Smooth muscle cell of the brain vasculature (primary cell): Measurements from ENCODE around the gene SLX9.

Experiments
- DNase-seq: peaks from one replicate; pipeline ENCODE4 v3.0.0-alpha.2; 2012; ENCODE audit warnings: low read depth, low spot score

The SLX9 gene, protein sequence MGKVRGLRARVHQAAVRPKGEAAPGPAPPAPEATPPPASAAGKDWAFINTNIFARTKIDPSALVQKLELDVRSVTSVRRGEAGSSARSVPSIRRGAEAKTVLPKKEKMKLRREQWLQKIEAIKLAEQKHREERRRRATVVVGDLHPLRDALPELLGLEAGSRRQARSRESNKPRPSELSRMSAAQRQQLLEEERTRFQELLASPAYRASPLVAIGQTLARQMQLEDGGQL

DNA sequence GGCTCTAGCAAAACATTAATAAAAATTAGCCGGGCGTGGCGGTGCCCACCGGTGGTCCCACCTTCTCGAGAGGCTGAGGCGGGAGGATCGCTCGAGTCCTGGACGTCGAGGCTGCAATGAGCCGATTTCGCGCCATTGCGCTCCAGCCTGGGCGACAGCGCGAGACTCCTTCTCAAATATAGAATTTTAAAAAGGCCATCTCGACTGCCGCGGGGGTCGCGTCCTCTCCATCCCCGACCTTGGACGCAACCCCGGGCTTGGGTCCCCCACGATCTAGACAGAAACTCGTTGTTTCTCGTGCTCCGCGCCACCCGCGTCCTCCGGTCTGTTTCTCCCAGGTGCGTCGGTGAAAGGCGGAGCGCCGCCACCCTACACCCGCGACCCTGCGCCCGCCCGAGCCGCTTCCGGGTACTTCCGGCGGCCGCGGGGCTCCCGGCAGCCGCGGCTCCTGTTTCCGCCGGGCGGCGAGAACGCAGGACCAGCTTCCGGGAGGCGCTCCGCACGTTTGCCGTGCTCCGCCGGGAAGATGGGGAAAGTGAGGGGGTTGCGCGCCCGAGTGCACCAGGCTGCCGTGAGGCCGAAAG is at the start of gene SLX9:
SLX9 (plus strand) TSS at position 498 of the 584 bp plus-strand sequence; CDS start at position 527, 29 bp downstream.
- DNase-seq: peak; percentile 26

DNA sequence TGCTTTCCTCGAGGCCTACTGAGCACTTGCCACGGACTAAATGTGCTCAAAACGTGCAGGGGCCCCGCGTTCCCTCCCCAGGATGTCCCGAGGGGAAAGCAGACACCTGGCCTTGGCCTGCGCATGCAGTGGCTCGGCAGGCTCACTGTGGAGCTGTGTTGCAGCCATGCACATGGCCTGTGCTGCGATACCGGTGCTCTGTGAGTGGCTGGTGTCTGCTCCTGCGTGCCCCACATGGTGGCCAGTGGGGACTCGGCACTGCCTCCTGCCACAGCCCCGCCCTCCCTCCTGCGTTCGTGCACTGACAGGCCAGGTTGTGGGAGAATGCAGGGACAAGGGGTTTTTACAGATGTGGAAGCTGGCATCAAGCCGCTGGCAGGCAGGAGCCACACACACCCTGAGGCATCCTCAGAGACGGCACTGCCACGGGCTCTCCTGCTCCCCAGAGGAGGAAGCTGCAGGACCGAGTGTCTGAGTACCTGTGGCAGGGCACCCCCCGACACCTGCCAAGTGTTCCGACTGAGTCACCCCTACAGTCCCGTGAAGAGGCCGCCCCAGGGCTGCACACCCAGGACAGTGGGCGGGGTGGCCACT is 49.4 kb upstream of the SLX9 start:
- no peak for DNase-seq

DNA sequence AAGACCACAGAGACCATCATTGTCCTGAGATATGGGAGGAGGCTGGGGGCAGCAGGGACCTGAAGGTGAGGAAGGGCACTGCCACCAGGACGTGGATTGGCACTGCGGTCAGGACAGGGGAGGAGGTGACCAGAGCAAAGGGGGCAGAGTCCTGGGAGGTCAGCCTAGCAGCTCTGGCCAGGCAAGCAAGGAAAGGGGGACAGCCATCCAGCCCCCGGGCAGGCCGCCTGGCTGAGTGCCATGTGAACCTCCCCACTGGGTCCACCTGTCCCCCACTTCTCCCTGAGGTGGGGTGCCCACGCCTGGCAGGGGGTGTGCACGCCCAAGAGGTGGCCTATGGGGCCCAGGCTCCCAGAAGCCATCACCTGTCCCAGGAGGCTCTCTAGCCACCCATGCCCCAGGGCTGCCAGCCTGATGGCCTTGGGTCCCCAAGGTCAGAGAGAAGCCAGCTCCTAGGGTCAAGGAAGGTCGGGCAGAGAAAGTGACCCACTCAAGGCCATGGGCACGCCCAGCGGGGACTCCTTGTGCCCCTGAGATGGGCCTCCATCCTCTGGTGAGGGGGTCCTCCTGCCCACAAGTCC is 48.8 kb upstream of the SLX9 start:
- no peak for DNase-seq

DNA sequence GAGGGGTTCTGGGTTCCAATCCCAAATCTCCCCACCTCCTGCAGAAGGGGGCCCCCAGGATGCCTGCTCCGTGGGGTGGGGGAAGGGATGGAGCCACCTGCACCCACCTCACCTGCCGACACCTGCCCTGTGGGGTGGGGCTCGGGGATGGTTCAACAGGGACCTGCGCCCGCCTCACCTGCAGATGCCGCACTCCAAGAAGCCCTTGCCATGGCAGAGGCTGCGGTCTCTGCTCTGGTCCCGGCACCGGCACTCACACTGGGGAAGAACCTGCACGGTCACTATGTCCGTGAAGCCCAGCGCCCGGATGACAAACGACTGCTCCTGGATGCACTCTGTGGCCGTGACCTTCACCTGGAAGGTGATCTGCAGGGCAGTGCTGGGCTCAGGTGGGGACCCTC is 48.2 kb upstream of the SLX9 start:
- no peak for DNase-seq

DNA sequence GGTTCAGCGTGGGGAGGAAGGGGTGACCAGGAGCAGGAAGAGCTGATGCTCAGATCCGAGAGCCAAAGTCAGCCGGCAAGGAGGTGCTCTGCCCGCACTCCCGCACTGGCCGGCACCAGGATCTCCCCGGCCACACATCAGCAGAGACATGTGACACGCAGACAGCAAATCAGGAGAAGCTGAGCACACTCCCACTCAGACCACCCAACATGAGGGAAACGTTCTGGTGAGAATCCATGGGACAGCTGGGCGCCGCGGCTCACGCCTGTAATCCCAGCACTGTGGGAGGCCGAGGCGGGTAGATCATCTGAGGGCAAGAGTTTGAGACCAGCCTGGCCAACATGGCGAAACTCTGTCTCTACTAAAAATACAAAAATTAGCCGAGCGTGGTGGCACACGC is 47.7 kb upstream of the SLX9 start:
- no peak for DNase-seq

DNA sequence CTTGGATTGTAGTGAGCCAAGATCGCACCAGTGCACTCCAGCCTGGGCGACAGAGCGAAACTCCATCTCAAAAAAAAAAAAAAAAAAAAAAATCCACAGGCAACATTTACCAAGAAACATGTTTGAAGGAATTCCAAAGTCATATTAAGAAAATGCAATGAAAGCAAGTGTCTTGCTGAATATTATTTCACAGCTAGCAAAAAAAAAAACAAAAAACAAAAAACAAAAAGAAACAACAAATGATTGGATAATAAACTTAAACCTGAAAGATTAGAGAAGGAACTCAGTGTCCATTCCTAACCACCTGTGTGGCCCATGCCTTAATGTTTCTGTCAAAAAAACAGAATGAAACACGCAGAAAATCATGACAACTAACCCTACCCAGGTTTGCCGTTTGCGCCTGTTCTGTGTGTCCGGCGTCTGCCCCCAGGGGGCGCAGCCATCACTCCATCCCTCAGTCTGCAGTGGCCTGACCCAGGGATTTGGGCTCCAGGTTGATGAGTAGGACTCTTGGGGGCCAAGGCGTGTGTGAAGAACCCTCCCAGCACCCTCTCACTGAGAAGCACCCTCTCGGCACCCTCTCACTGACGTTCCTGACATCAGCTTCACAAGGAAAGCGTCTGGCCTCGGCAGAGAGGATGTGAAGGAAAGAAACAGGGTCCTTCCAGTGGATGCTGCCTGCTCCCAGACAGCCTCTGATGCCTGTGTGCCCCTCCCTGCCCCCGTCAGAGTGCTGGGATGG is 47.1 kb upstream of the SLX9 start:
- DNase-seq: no peak

DNA sequence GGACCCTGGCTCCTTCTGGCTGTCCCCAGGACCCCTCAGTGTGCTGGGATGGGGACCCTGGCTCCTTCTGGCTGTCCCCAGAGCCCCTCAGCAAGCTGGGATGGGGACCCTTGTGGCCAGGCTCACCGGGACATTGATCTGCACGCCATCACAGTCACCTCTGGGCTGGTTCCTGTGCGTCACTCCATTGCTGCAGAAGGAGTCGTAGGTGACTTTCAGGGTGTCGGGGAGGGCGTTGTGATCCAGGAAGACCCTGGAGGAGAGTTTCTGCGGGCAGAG is 46.6 kb upstream of the SLX9 start:
- DNase-seq: no peak

DNA sequence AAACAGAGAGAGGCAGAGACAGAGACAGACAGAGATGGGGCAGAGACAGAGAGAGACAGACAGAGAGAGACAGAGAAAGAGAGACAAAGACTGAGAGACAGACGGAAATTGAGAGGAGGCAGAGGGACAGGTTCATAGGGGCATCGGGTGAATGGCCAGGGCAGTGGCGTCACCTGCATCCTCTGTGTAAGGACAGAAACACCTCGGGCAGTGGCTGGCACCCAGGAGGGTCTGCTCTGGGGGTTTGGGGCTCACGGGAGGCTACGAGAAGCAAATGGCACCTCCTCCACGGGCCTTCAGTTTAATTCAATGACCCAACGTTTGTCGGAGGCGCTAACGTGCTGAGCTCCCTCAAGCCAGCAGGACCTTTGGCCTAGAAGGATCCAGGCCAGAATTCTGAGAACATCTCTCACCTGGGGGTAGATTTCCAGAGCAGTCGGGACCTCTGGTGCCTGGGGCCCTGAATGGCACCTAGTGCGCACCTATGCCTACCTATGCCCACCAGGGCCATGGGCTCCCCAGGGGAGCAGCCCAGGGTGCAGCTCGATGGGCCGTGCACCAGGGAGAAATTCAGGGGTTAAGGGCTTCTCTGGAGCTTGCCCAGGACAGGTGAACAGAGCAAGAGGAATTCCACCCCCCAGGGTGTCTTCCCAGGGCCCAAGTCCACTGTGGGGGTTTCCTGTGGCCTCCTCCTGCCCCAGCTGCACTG is 45.7 kb upstream of the SLX9 start:
- DNase-seq: no peak

DNA sequence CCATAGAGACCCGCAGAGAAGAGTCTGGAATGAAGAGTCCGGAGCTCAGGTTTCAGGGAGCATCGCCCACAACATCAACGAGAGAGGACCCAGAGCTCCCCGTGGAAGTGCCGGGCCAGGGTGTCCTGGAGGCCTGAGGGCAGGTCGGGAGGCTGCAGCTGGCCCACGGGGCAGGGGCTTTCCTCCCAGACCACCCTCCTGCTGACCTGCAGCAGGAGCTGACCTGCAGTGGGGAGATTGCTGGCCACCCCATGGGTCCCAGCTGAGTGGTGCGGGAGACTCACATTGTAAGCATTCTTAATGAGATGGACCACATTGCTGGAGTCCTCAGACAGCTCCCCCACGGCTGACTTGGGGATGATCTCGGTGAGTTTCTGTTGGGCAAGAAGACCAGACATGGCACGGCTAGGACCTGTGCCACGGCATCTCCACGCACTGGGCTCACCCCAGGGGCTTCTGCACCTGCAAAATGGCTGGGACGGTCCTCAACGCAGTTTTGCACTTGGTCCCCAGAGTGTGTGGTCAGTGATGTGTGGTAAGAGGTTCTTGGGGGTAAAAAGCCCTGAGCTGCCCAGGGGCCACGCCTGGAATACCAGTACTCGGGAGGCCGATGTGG is 45.0 kb upstream of the SLX9 start:
- no peak for DNase-seq

DNA sequence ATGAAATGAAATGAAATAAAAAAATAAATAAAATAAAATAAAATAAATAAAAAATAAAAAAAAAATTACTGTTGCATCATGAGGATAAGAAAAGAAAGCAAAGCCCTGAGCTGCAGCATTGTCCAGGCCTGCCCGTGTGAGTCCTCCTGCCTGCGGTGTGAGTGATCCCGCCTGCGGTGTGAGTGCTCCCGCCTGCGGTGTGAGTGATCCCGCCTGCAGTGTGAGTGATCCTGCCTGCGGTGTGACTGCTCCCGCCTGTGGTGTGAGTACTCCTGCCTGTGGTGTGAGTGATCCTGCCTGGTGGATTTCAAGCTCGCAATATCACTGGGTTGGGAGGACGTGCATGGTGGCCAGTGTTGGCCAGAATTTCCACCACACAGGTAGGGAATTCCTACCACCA is 44.0 kb upstream of the SLX9 start:
- no peak for DNase-seq

DNA sequence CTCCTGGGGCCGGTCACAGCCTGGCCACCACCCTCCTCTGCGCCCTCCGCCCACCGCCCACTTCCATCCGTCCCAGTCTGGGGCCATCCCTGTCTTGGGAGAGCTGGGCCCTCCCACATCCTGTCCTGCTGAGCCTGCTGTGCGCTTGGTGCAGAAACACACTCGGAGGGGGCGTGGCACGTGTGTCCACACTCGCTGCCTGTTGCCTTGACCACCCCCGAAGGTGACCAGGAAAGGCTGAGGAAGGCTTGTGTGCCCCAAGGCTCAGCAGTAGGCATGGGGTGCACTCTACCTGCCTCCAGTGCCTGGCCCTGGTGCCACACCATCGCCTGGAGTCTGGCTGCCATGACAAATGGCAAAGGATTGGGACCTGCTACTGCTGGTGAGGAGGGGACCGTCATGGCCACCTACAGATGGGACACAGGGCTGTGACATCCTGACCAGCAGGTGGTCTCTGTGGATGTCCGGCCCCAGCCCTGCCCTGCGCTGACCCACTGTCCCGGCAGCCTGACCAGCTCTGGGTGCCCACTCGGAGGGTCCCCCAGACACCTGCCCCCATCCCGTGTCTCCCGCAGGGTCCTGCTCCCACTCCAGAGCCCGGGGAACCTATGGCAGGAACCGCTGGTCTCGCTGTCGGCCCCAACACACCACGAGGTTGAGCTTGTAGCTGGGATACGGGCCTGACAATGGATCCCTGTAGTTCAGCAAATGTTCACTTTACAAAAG is 43.1 kb upstream of the SLX9 start:
- no peak for DNase-seq

DNA sequence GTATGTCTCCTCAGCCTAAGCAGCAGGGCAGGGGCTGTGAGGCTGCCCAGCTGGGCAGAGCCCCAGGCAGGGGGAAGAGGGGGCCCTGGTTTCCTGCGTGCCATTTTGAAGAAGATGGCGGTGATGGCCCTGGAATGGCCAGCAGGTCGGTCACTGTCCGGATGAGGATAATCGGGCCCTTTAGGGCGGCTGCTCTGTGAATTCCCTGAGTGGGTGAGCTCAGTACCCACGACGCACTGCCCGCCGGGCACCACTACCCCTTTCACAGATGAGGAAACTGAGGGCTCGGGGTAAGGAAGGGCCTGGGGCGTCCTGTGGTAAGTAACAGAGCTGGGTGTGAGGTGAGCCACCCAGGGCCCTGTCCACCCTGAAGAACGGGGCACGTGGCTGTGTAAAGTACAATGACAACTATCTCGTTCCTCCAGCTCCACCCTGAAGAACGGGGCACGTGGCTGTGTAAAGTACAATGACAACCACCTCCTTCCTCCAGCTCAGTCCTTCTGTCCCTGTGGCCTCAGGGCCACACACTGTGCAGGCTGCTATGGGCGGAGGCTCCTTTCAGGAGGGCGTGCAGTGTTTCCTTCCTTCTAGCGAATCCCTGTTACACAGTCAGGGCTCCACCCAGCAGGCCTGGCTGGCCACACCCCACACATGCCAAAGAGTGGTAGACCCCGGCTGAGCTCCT is 42.4 kb upstream of the SLX9 start:
- DNase-seq: no peak

DNA sequence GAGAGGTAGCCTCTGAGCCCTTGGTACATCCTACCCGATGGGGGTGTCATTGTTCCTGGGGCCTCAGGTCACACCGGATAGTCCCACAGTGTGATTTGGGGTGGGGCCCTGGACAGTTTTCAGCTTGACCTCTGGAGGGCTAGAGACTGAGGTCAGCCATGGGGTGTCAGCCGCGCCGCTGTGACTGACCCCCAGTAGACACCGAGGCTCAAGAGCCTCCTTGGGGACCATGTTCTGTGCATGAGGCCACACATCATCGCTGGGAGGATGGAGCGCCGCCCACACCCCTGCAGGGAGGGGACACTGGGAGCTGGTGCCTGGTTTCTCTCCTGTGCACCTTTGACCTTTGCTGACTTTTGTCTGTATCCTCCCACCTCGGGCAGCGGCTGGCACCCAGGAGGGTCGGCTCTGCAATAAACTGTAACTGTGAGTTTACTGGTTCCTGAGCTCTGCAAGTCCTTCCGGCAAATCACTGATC is 41.8 kb upstream of the SLX9 start:
- DNase-seq: no peak

DNA sequence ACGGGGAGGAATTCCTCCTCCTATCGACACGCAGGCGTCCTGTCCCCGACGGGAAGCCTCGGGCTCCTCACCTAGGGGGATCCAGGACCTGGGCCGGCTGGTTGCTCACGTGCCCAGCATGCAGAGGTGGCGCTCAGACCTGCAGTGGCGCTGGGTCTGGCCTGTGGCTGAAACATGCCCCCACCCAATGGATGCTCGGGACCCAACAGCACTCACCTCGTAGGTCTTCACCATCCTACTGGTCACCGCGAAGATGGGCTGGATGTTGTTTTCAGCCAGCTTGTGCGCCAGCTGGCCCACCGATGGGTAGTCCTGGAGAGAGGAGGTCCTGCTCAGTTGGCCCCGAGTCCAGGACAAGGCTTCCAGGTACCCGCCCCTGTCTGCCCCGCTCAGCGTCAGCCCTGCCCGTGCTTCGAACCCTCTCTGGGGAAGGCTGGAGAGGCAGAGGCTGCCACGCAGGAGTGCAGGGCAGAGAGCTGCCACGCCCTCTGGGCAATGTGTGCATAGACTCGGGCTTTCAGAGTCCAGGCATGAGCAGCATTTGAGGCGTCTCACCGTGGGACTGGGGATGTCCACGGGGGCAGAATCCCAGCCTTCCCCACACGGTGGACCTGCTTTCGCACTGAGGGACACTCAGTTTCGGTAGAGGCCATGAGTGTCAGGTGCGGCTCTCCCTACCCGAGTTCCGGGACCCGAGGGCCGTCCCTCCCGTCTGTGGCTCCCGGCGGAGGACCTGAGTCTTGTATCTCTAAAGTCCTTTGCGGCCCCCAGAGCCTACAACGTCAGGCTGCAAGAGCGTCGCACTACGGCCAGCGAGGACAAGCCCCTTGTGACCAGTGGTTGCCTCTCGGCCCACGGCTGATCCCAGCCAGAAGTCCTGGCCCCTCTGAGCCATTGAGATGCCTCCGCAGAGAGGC is 40.7 kb upstream of the SLX9 start:
- no peak for DNase-seq

DNA sequence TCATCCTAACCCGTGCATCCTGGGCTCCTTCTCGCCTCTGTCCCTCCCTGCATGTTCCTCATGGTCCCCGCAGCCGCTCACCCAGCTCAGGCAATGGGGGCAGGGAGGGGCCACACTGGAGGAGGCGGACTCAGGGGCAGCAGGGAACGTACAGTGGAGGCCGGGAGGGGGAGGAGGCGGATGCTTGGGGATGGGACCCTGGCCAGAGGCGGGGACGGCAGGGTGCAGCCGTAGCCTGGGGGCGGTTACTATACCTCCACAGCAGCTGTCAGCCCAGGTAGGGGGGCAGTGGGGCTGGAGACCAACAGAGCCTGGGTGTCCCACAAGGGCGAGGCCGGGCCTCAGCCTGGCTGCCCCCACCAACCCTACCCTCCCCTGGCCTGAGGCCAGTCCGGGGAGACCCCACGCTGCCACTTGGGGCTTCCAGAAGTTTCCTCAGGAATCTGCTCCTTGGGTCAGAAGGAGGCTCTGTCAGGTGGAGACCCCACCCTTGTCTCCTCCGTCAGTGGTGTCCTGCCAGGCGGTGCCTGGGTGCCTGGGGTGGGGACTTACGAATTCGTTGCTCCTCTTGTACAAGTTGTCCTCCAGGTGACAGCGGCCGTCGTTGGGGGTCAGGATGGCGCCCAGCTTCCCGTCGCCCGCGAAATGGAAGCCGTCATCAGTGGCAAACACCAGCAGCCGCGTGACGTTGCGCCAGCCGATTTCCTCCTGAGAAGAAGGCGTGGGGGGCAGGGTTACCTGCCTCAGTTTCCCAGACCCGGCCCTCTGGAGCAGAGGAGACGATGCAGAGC is 39.9 kb upstream of the SLX9 start:
- DNase-seq: no peak

DNA sequence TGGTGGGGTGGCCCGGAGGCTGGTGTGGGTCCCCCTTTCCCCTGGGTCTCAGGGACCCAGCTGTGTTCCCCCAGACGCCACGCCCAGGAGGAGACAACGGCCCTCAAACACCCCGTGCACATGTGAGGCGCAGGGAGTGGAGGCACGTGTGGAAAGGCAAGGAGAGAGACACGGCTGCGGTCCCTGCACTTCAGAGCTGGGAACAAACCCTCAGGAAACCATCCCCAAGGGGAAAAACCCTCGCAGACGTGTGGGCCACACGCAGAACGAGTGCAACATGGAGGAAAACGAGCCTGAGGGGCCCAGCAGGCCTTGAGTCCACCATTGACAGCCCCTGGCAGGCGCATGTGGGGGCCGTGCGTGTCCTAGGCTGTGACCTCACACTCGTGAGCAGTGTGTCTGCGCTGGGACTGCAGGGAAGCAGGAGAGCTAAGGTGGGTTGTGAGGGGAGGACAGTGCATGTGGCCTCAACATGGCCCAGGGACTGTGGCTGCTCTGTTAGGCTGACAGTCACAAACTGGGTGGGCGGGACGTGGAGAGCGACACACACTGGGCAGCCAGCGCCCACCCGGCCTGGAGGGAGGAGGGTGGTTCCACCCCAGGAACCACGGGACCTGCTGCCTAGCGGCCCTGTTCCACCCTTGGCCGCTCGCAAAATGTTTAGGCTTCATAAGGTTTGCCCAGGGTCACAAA is 39.1 kb upstream of the SLX9 start:
- no peak for DNase-seq

DNA sequence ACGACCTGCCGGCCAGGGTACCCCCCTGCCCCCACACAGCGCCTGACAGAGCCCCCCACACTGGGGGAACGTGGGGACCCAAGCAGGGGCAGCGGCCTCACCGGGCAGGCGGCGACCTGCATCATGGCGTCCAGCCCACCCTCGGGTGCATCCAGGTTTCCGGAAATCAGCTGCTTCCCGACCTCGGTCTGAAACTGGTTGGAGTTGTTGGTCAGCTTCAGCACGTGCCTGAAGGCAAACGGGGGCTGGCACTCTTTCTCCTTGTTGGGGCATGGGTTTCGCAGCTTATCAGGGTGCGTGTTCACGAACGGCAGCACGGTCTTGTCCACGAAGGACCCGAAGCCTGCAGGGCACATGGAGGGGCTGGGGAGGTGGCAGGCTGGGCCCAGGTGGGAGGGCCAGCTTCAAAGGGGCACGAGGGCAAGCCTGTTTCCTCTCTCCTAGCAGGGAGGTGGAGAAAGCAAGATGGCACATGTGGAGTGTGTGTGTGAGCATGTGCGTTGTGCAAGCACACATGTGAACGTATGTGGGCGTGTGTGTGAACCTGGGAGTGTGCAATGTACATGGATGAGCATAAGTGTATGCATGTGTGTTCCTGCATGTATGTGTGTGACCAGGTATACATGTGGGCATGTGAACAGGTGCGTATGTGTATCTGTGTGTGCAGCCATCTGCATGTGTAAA is 38.3 kb upstream of the SLX9 start:
- no peak for DNase-seq
